AG04450 (cell line): ENCODE data around the gene KCNE4. TPM values are rescaled to one million over a fixed set of nuclear protein-coding genes. Genes with fewer than 3 reads are reported as not detected.

Source experiments
- CTCF ChIA-PET: fragments of 300-600, 350-600 bp; formaldehyde crosslinking; extraction: SDS; loops from one replicate; lab custom pipeline; 2022; ENCODE audit warnings: antibody characterized with exemption, inconsistent platforms; lab: Charles Lee
- POLR2A ChIA-PET: fragments of 350-600 bp; formaldehyde crosslinking; extraction: SDS; loops from one replicate; lab custom pipeline; 2021; ENCODE audit warnings: antibody characterized with exemption, inconsistent platforms; lab: Yijun Ruan, JAX
- DNase-seq: peaks from one replicate; pipeline ENCODE4 v3.0.0-alpha.2; 2011; ENCODE audit warnings: low read depth, low spot score
- H3K27ac ChIP-seq: one replicate; pipeline ENCODE4 v1.5.1; 2012; ENCODE audit warnings: low read depth, low read length, control low read depth
- H3K27me3 ChIP-seq: one replicate; pipeline ENCODE4 v1.6.0; 2012; ENCODE audit warnings: low read length; ENCODE audit not compliant: control insufficient read depth, insufficient read depth
- H3K4me3 ChIP-seq: 2 replicates; pipeline ENCODE4 v1.5.1; 2011; ENCODE audit warnings: mild to moderate bottlenecking, low read depth, low read length, control low read depth
- H3K9me3 ChIP-seq: 2 replicates; pipeline ENCODE4 v1.5.1; 2012; ENCODE audit warnings: low read length; ENCODE audit not compliant: control insufficient read depth, insufficient read depth
- polyA plus RNA-seq: library from polyadenylated mRNA; depleted of rRNA; stranded (reverse); fragments of >200 nt; gene quantifications from 2 replicates; pipeline ENCODE4 v1.2.3, GENCODE V29; 2011
- TF ChIP-seq, protein P1 (sequence below): IDR thresholded peaks from 2 replicates; pipeline ENCODE4 v1.5.1; 2011; ENCODE audit warnings: low read depth, low read length, control low read depth, inconsistent platforms

KCNE4 gene
- polyA plus RNA-seq, 1 experiment = 12.5 TPM

DNA sequence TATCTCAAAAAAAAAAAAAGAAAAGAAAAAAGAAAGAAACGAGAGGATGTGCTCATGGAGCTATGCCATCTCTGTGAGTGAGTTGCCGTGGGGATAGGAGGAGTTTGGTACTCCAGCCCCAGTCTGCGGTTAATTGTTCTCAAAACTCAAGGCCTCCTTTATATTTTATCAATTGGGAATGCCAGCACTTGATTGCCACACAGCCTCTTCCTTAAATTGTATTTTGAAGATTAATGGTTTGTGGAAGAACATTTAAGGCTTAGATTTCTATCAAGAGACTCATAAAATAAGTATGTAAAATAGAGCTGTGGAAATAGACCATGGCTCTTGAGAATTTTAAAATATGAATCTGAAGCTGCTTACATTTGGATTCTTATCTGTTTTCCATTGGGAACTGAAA is 29.8 kb downstream of the KCNE4 start:
- Histone ChIP-seq H3K27me3 (no peaks in the 10 kb centered on the region), H3K9me3 (no peaks in the 10 kb centered on the region), H3K4me3 (no peak overlapping the region), H3K27ac (no peak overlapping the region)
- CTCF ChIA-PET = interaction anchor here (2.5 kb wide), 1 partner anchor 18 kb away, joined by 12 read pairs; no protein-coding TSS in a partner anchor
- TF ChIP-seq, protein P1, sequence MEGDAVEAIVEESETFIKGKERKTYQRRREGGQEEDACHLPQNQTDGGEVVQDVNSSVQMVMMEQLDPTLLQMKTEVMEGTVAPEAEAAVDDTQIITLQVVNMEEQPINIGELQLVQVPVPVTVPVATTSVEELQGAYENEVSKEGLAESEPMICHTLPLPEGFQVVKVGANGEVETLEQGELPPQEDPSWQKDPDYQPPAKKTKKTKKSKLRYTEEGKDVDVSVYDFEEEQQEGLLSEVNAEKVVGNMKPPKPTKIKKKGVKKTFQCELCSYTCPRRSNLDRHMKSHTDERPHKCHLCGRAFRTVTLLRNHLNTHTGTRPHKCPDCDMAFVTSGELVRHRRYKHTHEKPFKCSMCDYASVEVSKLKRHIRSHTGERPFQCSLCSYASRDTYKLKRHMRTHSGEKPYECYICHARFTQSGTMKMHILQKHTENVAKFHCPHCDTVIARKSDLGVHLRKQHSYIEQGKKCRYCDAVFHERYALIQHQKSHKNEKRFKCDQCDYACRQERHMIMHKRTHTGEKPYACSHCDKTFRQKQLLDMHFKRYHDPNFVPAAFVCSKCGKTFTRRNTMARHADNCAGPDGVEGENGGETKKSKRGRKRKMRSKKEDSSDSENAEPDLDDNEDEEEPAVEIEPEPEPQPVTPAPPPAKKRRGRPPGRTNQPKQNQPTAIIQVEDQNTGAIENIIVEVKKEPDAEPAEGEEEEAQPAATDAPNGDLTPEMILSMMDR = no peak
- POLR2A ChIA-PET = no interaction called here
- DNase-seq = no peak

DNA sequence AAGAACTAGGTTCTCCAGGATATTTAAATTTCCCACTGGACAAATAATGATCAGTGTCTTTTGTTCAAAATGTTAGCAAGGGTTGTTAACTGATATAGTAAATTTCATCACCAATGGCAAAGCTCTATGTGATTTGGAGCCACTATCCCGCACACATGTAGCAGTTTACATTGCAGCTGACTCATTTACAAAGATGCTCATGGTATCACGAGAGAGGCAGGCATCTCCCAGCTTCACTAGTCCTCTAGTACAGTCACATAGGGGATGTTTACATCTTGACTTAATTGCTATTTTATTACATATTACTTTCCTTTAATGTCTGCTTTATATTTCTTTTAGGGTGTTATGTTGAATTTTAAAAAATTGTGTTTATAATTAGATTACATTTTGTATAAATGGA is 30.7 kb downstream of the KCNE4 start:
- Histone ChIP-seq H3K9me3 (no peaks in the 10 kb centered on the region), H3K27me3 (no peaks in the 10 kb centered on the region), H3K27ac (no peak overlapping the region), H3K4me3 (no peak overlapping the region)
- ChIA-PET CTCF (interaction anchor here (0.7 to 2.5 kb wide), 2 partner anchors 17 to 166 kb away, joined by 4 to 12 read pairs; no protein-coding TSS in a partner anchor), POLR2A (no interaction called here)
- TF ChIP-seq, protein P1 = no peak
- DNase-seq = no peak

DNA sequence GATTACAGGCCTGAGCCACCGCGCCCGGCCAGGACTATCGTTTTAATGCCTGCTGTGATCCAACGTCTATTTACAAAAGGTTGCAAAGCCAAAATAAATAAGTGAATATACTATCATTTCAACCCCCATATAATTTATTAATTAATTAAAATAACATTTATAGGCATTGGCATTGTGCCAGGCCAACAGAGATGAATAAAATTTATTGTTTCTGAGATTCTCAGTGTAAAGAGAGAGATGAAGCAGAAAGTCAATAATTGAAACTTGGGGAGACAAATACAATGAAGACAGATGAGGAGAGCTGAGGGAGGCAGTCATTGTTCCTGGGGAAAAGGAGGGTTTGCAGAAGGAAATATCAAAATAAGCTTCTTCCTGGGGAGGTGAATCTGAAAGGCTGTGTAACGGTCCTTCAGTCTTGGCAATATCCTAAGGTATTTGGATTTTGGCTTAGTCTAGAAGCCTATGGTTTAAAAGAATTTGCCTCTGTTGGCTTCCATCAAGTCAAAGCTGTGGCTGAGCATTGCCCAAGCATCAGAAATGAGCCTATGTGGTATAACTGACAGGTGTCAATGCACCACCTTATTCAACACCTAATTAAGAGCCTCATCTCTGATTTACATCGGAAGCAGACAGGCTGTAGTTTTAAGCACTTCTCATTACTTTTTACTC is 31.5 kb downstream of the KCNE4 start:
- Histone ChIP-seq H3K9me3 (no peaks in the 10 kb centered on the region), H3K4me3 (no peak overlapping the region), H3K27me3 (no peaks in the 10 kb centered on the region), H3K27ac (no peak overlapping the region)
- ChIA-PET POLR2A (no interaction called here), CTCF (interaction anchor here (2.5 to 3.4 kb wide), 2 partner anchors 16 to 112 kb away, joined by 12 to 16 read pairs; no protein-coding TSS in a partner anchor)
- TF ChIP-seq, protein P1 = no peak
- no peak for DNase-seq

DNA sequence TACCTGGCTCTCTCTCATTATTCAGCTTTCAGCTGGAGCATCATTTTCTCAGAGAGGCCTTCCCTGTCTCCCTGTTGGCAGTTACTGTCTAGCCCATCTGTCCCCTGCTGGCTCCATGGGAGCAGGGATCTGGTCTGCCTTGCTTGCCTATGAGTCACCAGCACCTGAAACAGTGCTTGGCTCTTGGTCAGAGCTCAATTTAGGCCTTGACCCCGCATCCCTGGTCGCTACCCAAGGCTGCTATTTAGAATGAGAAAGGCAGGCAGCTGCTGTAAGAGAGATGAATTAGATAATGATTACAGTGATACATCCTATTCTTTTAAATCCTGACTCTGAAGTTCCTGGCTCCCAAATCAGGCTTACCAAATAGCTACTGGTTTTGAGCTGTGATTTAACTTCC is 32.9 kb downstream of the KCNE4 start:
- ChIA-PET POLR2A (interaction anchor here (0.9 kb wide), 1 partner anchor 32 kb away, joined by 3 read pairs; no protein-coding TSS in a partner anchor), CTCF (interaction anchor here (3.4 kb wide), 1 partner anchor 113 kb away, joined by 16 read pairs; no protein-coding TSS in a partner anchor)
- H3K4me3 ChIP-seq = no peak overlapping the region
- no peaks in the 10 kb centered on the region for H3K9me3 ChIP-seq
- no peak for DNase-seq
- TF ChIP-seq, protein P1 = no peak
- H3K27ac ChIP-seq = no peak overlapping the region
- no peaks in the 10 kb centered on the region for H3K27me3 ChIP-seq

DNA sequence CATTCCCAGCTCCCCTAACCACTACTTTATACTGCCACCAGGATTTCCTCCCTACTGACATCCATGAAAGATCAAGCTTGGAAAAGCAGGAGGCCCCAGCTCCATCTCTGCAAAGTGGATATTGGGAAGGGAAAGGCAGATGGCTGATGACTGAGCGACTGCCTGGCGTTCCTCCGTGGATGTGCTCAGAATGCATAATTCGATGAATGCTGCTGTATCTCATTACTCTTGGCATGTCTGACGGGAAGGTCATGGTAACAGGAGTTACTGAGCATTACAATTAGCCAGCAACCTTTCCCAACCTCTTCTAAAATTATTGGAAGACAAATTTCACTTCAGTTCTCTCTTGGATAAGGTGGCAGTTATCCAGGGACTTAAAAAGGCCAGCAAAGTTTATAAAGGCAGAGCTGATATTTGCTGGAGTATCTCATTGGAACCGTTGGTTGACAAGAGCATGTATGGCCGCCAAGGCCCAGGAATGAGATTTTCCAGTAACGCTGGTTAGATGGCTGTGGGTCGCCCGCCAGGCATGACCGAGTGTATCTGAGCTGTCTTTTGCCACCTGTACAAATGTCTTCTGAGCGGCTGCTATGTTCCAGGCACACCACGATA is 34.5 kb downstream of the KCNE4 start:
- POLR2A ChIA-PET = no interaction called here
- CTCF ChIA-PET = interaction anchor here (1.2 to 3.4 kb wide), 2 partner anchors 15 to 115 kb away, joined by 3 to 16 read pairs; no protein-coding TSS in a partner anchor
- no peaks in the 10 kb centered on the region for H3K27me3 ChIP-seq
- DNase-seq = no peak
- H3K9me3 ChIP-seq = no peaks in the 10 kb centered on the region
- TF ChIP-seq, protein P1 = no peak
- no peak overlapping the region for H3K4me3 ChIP-seq
- H3K27ac ChIP-seq = no peak overlapping the region
